GM19397 (cell line): ENCODE data around the gene OR5D16.
"Not testable (repeated sequence)": the region's sequence is repeated elsewhere in the genome, so short reads cannot be mapped to it uniquely, and the experiment has no call there.

Experiments
- ATAC-seq: cut with Tn5 transposase; IDR thresholded peaks from one replicate; pipeline ENCODE4 v1.9.1; 2021; ENCODE audit warnings: mild to moderate bottlenecking, moderate library complexity; ENCODE audit not compliant: unreplicated experiment

OR5D16 gene

DNA sequence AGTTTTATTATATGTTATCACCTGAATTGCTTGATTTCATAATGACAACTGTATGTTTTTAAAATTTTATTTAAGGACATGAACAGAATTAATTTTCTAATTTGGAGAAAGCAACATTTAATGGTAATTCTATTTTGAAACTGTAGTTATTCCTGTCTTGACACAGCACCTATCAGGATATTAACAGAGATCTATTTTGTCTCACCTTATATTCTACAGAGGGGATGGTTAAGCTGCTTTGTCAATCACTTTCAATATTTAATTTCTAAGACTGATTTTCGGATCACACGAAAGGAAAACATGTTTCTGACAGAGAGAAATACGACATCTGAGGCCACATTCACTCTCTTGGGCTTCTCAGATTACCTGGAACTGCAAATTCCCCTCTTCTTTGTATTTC is at the start of gene OR5D16:
TSS of gene OR5D16 (plus strand) at position 301 of the 400 bp plus-strand sequence. CDS start at position 301, 0 bp downstream.
- ATAC-seq = no peak

DNA sequence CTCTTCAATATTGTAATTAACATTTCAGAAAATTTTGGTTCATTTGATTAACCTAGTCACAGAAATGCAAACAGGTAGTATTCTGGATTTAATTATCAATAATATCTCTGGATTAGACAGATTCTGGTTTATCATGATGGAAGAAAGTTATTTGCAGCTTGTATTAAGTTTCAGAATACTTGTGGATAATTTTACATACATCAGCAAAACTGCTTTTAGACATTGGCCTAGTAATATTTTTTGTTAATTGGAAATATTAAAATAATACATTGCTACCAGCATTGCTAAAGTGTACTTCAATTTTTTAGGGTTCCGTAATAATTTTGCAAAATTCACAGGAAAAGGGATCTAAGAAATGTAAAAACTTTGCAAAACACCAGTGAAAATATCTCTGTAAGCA is 46.9 kb upstream of the OR5D16 start:
- ATAC-seq = no peak

DNA sequence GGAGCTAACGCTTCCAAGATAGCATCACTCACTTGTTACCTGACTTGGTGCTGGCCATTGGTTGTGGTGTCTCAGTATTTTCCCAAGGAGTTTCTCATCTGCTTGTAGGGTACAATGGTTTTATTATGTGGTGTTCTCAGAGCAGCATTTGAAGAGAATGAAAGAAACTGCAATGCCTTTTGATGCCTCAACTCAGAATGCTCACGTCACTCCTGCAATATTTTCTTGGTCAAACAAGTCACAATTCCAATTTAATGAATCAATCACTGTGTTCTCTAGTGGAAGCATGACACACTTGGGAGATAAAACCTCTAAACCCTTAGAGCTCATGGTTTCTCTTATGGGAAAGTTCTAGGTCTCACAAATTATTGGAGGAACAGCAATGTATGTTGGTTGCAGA is 45.2 kb upstream of the OR5D16 start:
- ATAC-seq = no peak

- no peak for ATAC-seq
Measured at GRCh38 chr11:55795256-55795655, 43.3 kb upstream of the OR5D16 start, which contains the start of gene OR5D14. Gene OR5D14, plus strand, starts transcription at chr11:55795556. Its CDS starts 0 bp downstream, at chr11:55795556.

DNA sequence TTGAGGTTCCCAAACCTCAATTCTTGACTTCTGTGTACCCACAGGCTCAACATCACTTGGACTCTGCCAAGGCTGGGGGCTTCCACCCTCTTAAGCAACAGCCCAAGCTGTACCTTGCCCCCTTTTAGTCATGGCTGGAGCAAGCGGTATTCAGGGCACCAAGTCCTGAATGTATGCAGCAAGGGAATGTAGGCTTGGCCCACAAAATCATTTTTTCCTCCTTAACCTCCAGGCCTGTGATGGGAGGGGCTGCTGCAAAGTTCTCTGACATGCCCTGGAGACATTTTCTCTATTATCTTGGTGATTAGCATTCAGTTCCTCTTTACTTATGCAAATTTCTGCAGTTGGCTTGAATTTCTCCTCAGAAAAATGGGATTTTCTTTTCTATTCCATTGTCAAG is 32.3 kb upstream of the OR5D16 start:
- ATAC-seq = no peak

DNA sequence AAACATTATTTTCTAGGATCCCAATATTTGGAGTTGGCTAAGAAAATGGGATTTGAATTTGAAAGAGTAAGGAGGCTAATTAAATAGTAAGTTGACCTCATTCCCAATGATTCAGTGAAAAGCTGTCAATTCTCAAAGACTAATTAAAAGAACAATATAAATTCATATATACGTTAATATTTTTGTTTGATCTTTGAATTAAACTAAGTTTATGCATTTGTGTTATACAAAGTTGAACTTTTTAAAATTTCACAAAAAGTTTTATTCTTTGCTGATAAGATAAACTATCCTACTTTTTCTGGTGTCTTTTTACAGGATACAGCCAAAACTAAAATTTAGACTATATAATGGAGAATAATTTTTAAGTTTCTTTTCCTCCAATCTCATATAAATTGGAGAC is 27.5 kb upstream of the OR5D16 start, which contains the start of gene OR5L1:
TSS of gene OR5L1 (plus strand) at position 301 of the 400 bp plus-strand sequence. CDS start 100 bp downstream, outside the sequence.
- no peak for ATAC-seq

GRCh38 chr11:55819330-55819729 is 19.2 kb upstream of the OR5D16 start, which contains the start of gene OR5D18:
Gene OR5D18, plus strand, starts transcription at chr11:55819630. Its CDS starts 0 bp downstream, at chr11:55819630.
- ATAC-seq = no peak

DNA sequence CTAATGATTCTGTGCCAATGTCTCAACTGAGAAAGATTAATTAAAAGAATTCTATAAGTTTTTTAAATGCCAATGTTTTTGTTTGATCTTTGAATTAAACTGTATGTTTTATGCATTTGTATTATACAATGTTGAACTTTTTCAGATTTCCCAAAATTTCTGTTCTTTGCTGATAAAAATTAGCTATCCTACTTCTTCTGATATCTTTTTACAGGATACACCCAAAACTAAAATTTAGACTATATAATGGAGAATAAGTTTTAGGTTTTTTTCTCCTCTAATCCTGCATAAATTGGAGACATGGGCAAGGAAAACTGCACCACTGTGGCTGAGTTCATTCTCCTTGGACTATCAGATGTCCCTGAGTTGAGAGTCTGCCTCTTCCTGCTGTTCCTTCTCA is 11.6 kb upstream of the OR5D16 start, which contains the start of gene OR5L2:
TSS of gene OR5L2 (plus strand) at position 301 of the 400 bp plus-strand sequence. CDS start at position 301, 0 bp downstream.
- ATAC-seq = no peak

GRCh38 chr11:55847453-55847852 is 8.9 kb downstream of the OR5D16 start:
- ATAC-seq = no peak

DNA sequence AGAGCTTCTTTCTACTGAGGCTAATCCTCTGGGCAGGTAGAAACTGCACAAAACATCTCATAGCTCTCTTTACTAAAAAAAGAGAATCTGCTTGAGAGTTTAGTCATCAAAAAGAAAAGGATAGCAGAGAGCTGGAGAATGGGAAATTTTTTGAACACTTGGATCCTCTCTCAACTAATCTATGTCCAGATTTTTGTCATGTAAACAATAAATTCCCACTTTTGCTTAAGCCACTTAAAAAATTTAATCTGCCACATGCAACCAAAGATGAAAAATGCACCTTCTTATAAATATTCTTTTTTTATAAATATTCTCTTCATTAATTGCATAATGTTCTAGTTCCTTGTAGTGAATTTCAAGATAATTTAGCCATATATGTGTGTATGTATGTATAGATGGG is 10.5 kb downstream of the OR5D16 start:
- ATAC-seq = no peak

DNA sequence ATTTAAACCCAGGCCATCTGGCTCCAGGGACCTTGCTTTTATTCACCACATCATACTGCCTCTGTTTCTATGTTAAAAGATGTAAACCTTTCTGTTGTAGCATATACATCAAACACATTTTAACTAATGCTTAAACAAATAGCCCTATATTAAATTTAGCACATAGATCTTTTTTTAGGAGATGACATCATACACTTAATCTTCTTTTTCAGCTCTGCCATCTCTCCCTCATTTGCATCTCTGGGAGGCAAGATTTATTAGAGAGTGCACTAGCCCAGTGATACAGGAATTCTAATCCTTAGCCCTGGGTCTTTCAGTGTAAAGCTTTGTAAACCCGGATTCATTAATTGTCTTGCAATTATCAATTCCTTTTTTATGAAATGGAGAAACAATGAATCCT is 13.6 kb downstream of the OR5D16 start:
- no peak for ATAC-seq

GRCh38 chr11:55854704-55855103 is 16.2 kb downstream of the OR5D16 start:
- ATAC-seq = no peak

DNA sequence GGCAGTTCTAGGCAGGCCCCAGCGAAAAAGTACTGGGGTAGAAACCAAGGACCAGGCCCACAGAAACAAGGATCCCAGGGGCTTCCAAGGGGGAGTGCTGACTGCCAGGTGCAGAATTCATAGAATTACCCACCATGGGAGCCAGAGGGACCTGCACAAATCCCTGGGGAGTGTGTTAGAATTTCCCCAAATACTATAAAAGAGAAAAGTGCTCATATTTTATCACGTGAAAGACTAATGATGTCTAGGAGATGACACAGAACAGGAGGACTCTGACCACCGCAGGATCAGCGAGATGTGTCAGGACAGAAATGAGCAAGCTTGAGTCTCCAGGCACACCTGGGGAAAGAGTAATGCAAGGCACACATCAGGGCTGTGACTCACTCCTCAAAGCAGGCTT is 28.8 kb downstream of the OR5D16 start:
- ATAC-seq = not testable (repeated sequence)

- not testable (repeated sequence) for ATAC-seq
Measured at GRCh38 chr11:55872731-55873130, 34.2 kb downstream of the OR5D16 start.

DNA sequence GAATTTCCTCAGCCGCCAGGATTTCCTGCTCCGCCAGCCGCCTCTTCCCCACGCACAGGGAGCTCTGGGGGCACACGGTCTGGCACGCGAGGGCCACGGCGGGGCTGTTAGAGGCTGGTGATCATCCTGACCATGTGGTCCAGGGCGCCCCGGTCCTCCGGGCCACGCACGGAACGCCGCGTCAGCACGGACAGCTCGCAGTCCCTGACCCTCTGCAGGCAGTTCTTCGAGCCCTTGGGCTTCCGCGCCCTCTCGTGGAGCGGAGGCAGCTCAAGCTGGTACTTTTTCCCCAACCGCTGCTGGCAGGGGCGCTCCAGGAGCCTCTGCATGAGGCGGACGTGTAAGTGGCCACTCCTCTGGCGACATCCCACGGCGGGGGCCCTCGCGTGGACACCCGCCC is 34.6 kb downstream of the OR5D16 start:
- ATAC-seq = not testable (repeated sequence)

DNA sequence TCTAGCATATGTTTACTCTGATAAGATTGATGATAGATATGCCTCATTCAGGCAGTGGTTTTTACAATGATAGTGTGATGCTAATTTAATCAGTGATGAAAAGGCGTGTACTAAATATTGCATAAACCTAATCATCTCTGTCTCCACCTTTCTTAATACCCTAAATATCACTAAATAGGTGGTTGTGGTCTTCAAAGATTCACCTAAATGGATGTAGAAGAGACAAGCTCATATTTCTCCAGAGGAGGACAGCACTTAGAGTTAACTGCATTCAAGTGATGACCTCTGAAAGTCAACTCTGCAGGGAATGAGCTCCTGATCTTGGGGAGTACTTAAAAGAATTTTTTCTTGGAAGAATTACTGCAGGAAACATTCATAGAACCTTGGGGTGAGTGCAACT is 44.4 kb downstream of the OR5D16 start, which contains the start of gene TRIM51:
TSS of gene TRIM51 (plus strand) at position 301 of the 400 bp plus-strand sequence. CDS start 2,132 bp downstream, outside the sequence.
- ATAC-seq = not testable (repeated sequence)

GRCh38 chr11:55884995-55885394 is 46.4 kb downstream of the OR5D16 start:
- not testable (repeated sequence) for ATAC-seq

GRCh38 chr11:55885481-55885880 is 46.9 kb downstream of the OR5D16 start:
- not testable (repeated sequence) for ATAC-seq
